Measurements from ENCODE around the gene GRK7.

The GRK7 gene, protein sequence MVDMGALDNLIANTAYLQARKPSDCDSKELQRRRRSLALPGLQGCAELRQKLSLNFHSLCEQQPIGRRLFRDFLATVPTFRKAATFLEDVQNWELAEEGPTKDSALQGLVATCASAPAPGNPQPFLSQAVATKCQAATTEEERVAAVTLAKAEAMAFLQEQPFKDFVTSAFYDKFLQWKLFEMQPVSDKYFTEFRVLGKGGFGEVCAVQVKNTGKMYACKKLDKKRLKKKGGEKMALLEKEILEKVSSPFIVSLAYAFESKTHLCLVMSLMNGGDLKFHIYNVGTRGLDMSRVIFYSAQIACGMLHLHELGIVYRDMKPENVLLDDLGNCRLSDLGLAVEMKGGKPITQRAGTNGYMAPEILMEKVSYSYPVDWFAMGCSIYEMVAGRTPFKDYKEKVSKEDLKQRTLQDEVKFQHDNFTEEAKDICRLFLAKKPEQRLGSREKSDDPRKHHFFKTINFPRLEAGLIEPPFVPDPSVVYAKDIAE (N-terminal part only)

DNA sequence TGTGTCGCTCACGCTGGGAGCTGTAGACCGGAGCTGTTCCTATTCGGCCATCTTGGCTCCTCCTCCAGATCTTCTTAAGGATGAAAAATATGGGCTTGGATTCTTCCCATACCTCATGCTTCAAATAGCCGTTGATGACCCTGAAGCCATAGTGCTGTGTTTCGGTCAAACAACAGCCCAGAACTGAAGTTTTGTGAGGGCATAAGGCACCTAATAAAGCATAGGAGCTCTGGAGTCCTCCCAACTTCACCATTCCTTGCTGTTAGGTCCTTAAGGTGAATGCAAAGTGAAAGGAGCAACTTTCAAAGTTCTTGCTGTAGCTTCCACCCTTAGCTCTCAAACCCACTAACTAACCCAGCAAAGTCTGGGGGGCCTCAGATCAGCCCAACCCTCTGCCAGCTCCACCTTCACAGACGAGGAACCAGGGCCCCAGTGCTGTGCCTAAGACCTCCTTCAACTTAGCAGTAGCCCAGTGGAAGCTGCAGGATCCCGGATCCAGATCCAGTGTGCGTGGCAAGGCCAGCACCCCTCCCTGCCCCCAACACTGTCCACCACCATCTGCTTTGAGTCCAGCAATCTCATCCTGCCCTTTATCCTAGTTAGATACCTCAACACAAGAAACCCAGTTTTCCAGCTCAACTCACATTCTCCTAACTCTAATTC lies at the start of gene GRK7:
Gene GRK7, plus strand, starts transcription at position 321 of the 663 bp plus-strand sequence. CDS start 14,877 bp downstream, outside the sequence.
- no peak for DNase-seq

DNA sequence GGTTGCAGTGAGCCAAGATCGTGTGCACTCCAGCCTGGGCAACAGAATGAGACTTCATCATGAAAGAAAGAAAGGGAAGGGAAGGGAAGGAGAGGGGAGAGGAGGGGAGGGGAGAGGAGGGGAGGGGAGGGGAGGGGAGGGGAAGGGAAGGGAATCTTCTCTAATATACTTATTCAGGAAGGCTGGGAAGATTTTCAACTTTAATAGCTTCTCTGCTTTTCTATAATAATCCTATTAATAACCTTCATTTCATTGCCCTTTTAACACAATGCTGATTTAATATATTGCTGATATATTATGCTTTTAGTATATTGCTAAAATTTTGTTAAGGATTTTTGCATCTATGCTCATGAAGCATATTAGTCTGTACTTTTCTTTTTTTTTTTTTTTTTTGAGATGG lies 48.5 kb upstream of the GRK7 start:
- no peak for DNase-seq

DNA sequence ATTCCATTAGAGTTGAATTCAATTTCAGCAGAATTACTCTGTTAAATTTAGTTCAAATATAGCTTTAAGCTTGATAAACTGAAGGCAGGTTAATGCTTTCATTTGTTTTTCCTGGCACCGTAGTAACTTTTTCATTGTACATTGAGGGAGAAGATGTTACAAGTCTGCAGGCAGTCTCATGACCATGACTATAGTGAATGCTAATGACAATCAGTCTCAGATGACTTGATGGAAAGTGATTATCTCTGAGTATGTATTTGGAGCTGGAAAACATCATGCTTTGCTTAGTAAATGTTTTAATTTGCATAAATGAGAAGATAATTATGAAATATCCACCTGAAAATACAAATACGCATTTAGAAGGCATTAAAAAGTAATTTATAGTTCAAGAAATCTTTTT lies 41.1 kb upstream of the GRK7 start:
- DNase-seq: no peak

DNA sequence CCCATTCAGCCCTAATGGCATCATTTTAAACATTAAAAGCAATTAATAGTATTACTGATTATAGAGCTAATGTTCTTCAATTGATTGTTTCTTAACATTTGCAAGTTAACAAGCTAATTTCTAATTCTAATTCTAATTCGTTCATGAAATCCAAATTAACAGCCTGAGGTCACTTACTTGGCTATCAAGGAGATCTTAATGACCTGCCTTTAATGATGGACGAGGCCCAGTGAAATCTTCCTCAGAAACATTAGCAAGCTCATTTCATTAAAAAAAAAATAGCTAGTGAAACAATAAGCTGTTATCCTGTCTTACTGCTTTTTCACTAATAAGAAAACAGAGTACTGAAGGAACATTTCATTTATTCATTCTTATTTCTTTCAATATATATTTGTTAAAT lies 40.6 kb upstream of the GRK7 start:
- no peak for DNase-seq

DNA sequence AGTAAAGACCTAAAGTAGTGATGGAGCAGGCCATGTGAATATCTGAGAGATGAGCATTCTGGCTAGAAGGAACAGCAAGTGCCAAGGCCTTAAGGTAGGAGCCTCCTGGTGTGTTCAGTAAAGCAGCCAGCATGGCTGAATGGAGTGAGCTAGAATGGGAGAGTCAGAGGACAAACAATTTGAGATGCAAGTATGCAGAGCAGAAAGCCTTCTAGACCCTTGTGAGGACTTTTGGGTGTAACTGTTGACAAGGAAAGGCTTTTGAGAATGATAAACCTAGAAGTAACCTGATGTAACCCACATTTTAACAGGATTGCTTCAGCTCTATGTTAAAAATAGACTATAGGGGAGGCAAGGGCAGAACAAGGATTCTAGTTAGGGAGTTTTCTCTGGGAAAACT lies 40.0 kb upstream of the GRK7 start:
- DNase-seq: no peak

DNA sequence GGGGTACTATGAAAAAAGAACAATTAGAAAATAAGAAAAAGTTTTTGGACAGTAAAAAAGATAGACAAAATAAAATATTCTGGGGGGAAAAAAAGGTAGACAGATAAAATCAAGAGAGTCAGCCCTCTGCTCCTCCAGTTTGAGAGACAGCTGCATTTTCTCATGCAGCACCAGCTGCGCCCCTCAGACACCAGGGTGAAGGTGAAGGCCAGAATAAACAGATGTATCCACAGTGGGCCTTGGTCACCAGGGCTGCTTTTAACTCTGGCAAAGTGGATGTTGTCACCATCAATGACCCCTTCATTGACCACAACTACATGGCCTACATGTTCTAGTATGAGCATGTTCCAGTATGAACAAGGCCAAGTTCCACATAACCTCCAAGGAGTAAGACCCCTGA lies 39.0 kb upstream of the GRK7 start:
- DNase-seq: no peak

DNA sequence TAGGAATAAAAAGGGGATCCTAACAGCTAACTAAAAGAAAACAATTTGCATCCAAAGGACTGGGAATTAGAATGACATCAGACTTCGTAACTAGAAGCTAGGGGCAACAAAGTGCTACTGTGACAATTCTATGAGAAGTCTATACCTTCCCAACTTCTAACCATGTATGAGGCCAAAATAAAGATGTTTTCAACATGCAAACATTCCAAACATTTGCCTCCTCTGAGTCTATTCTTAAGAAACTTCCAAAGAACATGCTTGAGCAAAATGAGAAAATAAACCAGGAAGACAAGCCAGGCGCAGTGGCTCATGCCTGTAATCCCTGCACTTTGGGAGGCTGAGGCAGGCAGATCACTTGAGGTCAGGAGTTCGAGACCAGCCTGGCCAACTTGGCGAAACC lies 38.2 kb upstream of the GRK7 start:
- no peak for DNase-seq

DNA sequence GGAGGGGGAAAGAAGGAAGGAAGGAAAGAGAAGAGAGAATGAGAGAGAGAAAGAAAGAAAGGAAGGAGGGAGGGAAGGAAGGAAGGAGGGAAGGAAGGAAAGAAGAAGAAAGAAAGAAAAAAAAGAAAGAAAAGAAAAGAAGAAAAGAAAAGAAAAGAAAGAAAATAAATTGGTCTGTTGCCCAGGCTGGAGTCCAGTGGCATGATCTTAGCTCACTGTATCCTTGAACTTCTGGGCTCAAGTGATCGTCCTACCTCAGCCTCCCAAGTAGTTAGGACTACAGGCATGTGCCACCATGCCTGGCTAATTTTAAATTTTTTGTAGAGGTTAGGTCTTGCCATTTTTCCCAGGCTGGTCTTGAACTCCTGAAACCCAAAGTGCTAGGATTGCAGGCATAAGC lies 36.7 kb upstream of the GRK7 start:
- no peak for DNase-seq

DNA sequence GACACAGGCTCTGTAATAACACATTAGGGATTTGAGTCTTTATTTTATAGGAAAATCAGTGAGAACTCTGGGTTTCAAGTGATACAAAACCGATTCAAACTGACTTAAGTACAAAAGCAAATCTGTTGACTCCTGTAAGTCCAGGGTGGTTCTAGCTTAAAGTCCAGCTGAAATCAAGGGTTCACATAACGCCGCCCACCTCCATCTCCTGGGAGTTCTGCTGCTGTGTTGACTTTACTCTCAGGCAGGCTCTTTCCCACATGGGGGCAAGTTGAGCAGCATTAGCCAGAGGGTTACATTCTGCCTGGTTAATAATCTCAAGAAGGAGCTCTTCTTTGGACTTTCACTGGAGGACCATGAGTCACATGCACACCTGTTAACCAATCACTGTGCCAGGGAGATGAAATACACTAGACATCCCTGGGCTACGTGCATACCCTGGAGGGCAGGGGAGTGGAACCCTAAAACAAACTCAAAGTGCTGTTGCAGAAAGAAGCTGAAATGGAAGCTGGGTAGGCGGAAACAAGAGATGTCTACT lies 34.8 kb upstream of the GRK7 start:
- DNase-seq: no peak

DNA sequence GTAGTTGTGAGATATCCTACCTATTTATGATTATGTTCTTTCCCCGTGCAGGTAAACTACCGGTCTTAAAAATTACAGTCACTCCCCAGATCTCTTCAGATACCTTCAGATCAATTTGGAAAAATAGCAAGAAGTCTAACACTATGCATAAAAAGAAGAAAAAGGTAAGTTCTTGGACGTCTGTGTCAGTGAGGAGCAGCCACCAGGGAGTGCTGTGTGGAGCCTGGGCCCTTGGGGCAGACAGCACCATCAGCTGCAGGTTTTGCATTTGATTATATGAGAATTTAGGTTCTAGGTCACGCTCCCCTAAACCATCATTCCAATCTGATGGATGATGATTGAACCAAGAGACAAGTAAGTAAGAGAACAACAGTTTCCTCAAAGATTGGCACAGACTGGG lies 34.0 kb upstream of the GRK7 start:
- DNase-seq: no peak

DNA sequence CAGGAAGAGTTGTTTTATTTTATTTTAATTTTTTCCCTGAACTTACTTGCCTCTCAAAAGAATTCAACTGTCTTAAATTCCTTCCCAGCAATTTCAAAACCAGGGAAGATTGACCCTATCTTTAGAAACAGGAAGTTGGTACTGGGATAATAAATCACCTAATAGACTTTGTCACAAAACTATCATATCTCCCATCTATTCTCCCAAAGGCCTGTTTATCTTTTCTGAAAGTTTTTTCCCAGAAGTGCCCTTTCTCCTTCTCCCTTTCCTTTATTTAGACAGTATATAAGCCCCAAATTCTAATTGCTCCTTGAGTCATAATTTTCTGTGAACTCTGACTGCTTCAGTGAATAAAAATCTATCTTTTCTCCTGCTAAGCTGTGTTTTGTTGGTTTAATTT lies 28.0 kb upstream of the GRK7 start:
- no peak for DNase-seq

DNA sequence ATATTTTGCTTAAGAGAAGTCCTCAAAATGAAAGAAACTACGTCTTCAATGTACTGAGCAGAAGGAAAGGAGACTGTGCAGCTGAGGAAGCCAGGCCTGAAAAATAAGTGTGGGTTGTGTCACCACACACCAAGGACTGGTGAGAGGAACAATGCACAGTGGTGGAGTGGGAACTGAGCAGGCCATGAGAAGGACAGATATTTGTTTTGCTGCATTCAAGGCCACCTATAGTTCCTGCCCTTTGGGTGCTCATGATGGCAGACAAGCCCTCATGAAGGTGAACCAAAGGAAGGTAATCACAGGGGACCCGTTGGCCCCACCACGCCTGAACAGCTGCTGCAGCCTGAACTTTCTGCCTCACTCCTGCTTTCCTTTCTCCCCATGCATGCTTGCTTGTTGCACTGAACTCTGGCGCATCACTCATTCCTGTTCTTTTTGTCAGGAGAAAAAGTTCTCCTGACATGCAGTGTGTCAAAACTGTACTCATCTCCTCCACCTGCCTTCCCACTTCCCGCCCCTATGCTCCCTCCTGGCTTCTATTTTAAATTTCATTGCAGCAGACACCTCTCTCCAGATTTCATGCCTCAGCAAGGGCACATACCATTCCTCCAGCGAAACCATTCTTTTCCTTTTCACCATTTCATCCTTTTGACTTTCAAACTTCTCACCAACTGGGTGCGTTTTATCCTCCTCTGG lies 27.3 kb upstream of the GRK7 start:
- no peak for DNase-seq

DNA sequence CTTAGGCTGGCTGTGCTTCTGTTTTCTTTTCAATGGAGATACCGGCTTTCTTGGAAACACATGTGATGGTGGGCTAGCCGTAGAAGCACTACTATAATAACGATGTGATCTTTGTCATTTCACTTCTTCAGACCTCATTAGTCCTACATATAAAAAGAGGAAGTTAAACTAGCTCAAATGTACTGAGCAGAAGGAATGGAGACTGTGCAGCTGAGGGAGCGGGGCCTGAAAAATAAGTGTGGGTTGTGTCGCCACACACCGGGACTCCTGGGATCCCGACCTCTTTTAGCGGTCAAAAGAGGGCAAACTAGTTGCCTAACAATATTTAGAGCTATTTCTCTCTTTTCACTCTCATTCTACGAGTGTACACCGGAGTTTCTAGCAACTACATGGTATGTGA lies 26.1 kb upstream of the GRK7 start:
- DNase-seq: no peak

DNA sequence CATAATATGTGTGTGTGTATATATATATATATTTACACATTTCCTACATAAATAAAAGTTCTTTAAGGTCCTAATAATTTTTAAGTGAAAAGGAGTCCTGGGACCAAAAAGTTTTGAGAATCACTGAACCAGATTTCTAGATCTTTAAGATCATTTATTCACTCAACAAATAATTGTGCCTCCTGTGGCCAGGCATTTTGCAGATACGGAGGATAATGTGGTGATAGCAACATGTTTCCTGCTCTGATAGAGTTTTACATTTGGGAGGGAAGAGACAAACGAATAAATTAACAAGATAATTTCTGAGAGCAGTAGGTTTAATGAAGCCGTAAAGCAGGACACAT lies 25.6 kb upstream of the GRK7 start:
- no peak for DNase-seq

DNA sequence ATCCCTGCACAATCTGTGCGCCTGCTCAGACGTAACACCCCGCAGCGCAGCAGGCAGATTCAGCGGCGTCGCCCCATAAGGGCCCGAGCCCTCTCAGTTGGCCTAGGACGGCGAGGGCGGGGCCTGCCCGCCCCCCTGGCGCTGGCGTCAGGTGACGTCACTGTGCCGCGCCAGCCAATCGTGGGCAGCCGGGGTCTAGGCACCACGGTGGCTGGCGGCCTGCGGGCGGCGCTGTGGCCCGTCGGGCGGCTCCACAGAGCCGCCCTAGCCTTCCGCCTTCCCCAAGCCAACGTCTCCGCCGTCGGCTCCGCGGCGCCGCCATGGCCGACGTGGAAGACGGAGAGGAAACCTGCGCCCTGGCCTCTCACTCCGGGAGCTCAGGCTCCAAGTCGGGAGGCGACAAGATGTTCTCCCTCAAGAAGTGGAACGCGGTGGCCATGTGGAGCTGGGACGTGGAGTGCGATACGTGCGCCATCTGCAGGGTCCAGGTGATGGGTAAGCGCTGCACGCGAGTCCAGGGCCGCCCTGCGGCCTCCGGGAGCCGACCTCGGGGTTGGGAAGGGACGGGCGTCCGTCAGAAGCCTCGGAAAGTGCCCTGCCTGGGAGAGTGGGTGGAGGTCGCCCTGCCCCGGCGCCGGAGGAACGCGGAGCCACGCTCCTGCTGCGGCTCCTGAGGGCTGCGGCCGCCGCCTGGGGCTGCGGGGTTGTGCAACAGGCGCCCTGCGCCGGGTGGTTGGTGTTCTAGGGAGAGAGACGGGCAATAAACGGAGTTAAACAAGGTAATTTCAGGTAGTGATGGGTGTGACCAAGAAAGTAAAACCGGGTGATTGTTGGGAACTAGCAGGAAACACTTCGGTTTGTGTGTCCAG lies 25.0 kb upstream of the GRK7 start, which contains the start of gene RNF7:
Gene RNF7, plus strand, starts transcription at position 277 of the 869 bp plus-strand sequence. Its CDS starts 44 bp downstream, at position 321.
- peak; percentile 97 to 99 for DNase-seq

DNA sequence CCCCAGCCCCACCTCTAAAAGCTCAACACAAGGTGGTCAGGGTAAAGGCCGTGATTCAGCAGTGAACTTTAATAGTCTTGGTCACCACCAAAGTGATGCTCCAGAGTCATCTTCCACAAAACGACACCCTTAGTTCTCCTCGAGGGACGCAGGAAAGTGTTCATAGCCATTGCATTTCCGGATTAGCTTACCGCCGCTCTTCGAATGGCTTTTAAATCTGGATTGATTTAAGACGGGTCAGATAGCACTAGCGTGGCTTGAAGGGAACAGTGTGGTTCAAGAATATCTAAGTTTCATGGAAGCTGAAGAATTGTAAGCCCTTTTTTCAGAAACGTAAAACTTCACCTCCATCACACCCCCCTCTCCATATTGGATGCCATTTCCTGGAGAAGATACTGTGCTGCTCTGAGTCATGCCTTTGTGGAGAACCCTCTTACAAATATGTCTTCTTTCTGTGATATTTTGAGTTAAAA lies 24.3 kb upstream of the GRK7 start:
- peak; percentile 3 to 49 for DNase-seq

DNA sequence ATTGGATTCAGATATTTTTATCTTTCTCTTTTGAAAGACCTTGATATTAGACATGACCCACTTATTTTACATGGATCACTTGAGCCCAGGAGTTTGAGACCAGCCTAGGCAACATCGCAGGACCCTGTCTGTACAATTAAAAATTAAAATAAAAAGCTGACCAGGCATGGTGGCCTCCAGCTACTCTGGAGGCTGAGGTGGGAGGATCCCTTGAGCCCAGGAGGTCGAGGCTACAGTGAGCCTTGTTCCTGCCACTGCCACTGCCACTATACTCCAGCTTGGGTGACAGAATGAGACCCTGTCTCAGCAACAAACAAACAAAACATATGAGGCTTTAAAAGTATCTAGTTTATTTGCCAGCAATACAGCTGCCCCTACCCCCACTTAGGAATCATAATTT lies 23.5 kb upstream of the GRK7 start:
- no peak for DNase-seq

DNA sequence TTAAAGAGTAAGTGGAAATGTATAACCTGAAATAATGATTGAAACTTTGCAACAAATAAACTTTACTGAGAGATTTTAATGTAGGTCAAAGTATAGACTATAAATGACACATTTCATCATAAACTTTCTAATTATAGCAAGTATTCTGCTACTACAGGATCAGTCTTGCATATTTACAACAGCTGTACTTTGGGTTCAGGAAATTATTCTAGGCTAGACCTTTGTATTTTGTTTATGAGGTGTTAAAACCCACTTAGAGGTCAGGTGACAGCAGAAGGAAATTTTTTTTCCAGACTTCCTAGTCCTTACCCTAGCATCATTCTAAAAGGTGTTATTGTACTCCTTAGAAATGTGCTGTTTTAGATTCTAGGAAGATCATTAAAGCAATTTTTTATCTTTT lies 22.9 kb upstream of the GRK7 start:
- no peak for DNase-seq

DNA sequence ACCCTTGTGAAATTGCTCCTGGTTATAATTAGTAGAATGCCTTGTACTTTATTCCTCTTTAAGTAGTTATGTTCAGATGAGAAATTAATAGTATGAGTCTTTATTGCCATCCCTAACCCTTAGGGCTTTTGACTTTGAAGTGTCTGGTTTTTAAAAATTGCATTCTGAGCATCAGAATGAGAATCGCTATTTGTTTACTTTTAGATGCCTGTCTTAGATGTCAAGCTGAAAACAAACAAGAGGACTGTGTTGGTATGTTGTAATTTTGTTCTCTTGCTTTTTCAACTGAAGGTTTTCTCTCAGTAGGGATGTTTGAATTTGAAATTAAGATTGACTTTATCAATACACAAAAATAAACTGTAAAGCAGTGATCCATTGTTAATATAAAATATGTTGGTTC lies 19.9 kb upstream of the GRK7 start:
- no peak for DNase-seq

DNA sequence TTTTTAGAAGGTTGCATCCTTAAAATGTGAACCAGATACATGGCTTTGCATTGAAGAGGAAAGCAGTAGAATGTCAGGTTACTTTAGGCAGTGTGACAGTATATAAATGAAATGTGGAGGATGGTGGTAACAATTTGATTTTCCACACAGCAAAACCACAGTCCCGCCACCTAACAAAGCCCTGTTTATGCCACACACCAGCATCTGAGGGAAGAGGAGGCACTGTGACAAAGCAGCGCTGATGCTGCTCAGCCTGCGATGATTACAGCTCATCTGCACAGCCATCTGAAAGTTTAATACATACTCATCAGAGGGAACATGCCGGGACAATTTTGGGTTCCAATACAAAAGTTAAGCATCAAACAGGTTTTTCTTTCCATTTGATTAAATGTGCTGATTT lies 16.2 kb upstream of the GRK7 start:
- DNase-seq: no peak

DNA sequence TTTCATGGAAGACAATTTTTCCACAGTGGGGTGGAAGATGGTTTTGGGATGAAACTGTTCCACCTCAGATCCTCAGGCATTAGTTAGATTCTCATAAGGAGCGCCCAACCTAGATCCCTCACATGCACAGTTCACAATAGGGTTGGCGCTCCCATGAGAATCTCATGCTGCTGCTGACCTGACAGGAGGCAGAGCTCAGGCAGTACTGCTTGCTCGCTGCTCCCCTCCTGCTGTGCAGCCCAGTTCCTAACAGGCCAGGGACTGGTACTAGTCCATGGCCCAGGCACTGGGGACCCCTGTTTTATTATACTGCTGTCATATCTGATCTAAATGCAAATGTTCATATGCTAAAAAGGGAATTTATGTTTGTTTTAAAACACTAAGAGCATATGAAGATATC lies 9.8 kb upstream of the GRK7 start:
- DNase-seq: no peak

DNA sequence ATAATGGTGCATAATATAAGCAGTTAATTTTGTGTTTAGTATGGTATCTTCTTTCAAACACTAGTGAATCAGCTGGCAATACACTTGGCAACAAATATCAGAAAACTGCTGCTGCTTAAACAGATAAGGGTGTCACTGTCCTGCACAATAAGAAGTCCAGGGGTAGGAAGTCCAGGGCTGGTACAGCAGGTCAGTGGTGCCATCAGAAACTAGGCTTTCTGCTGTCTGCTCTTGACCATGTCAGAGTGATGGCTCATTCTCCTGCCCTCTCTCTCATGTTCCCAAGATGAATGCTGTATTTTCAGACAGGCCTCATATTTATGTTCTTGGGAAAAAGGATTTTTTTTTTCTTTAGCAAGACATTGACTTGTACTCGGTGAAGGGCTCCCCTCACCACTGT lies 9.2 kb upstream of the GRK7 start:
- DNase-seq: no peak

Data from CD4-positive, alpha-beta T cell treated with Interferon alpha-2 for 1 hour (primary cell).